ENCODE results near the gene TNKS1BP1. TPM values are rescaled to one million over a fixed set of nuclear protein-coding genes. Genes with fewer than 3 reads are reported as not detected.

Gene TNKS1BP1
- total and polyA plus RNA-seq, 9 of the 15 experiments (the other 6 are each of a cell fraction or from before 2014, with no cell fraction given): 1.1 to 47.2 (median 10.9) TPM

DNA sequence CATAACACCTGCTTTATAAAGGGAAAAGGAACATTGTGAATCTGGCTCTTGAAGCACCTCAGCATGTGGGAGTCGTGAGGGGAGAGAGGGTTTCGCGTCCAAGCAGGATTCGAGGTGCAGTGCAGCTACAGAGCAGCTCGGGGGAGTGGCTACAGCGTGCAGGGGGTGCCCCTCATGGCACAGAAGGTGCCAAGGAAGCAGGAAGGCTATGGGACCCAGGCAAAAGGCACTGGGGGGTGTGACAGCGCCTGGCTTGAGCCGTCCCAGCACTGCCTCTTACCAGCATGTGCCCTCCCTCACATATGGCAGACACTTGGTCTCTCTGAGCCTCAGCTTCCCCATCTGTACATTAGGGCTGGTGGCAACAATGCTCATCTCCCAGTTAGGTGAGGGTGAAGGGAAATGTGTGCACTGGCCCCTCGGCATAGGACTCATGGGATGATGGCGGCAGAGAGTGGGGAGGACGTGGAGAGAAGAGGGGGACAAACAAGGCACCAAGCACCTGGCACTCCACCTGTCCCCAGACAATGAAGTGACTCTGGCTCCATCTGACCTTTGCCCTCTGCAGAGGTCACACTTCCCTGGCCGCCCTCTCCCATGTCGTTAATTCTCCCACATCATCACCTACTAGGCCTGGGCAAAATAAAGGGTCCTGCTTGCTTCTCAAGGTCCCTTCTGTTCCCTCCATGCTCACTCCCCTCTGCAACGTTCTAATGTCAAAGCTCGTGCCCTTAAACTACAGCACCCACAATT is 10.4 kb downstream of the TNKS1BP1 start (continued):
- TF ChIP-seq KDM4B (IDR thresholded peaks at IDR 0.05; ENCODE audit: borderline replicate concordance in 2 of 2, low read depth in 1 of 2): no peak
- TF ChIP-seq NR2C2 (CRISPR knock-in tag; IDR thresholded peaks at IDR 0.05): no peak
- TF ChIP-seq NR2C2 (tag; IDR thresholded peaks at IDR 0.05): peak; percentile 58; the same call in 1 of the 2 replicates

DNA sequence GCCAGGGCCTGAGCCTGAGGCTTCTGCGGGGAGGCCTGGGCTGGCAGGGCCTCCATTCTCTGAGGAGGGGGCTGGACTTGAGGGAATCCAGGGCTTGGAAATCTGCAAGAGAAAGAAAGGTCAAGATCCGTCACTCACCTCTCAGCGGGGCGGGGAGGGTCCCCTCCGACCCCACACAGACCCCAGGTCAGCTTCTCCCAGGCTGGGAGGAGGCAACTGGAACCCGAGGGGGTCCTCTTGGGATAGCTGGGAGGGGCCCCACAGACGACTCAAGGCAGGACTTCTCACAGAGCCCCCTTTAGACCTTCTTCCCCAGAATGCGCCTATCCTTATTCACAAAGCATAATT is 11.0 kb downstream of the TNKS1BP1 start:
- Histone ChIP-seq H3K27me3 (ENCODE audit: control insufficient read depth in 2 of 2, insufficient read depth in 2 of 2, low read length in 2 of 2) (no peaks in the 10 kb centered on the region), H3K9me1 (ENCODE audit: control insufficient read depth, insufficient read depth, low read length) (peaks cover 7% of the 10 kb centered on the region), H3K4me1 (replicated peaks in 1 of 2; ENCODE audit: control insufficient read depth in 2 of 2, insufficient read depth in 2 of 2, low read length in 2 of 2) (peaks cover 25 to 48% of the 10 kb centered on the region in 2 experiments), H3K27ac (ENCODE audit: extremely low read depth, low read depth, low read length) (no peak overlapping the region), H3K79me2 (ENCODE audit: control insufficient read depth, insufficient read depth, low read length) (peaks cover 4% of the 10 kb centered on the region; the same call in 2 of the 3 replicates), H3K9me3 (replicated peaks; ENCODE audit: control insufficient read depth, insufficient read depth, low read depth, low read length) (no peaks in the 10 kb centered on the region), H3K4me3 (no peak overlapping the region), H3K36me3 (ENCODE audit: control insufficient read depth, insufficient read depth, low read length) (peaks cover 92% of the 10 kb centered on the region), H4K20me1 (replicated peaks; ENCODE audit: control insufficient read depth, insufficient read depth, low read length) (peaks cover 22% of the 10 kb centered on the region), H3K4me2 (ENCODE audit: insufficient read depth, low read length) (no peak overlapping the region), H3K9ac (ENCODE audit: insufficient read depth in 1 of 2, low read depth in 2 of 2, low read length in 2 of 2) (no peak overlapping the region), H2AFZ (ENCODE audit: low read depth, low read length) (no peak overlapping the region)
- DNase-seq (ENCODE audit: extremely low read depth in 1 of 4, low spot score in 3 of 4): no peak
- WGBS (ENCODE audit: insufficient coverage, low coverage, missing lambda C conversion rate): 77% methylated on average over 4 of the region's 8 CpGs
- ChIA-PET CTCF (ENCODE audit: low intra/inter-chr PET ratio) (no interaction called here), POLR2A (interaction anchor here (0.9 to 5.0 kb wide), 2 partner anchors 9 to 349 kb away, joined by 3 to 68 read pairs; partner anchors contain the start of gene TNKS1BP1)
- ATAC-seq: no peak
- no TSS peak for BruUV-seq (replicated peaks)
- intact Hi-C loops (cut with micrococcal nuclease) (no loop called here), in situ Hi-C loops (cut with MboI) (no loop called here)
- FAIRE-seq: no peak
- TF ChIP-seq RAD51 (IDR thresholded peaks at IDR 0.05; ENCODE audit: borderline replicate concordance, low read depth): no peak
- TF ChIP-seq, protein P1, sequence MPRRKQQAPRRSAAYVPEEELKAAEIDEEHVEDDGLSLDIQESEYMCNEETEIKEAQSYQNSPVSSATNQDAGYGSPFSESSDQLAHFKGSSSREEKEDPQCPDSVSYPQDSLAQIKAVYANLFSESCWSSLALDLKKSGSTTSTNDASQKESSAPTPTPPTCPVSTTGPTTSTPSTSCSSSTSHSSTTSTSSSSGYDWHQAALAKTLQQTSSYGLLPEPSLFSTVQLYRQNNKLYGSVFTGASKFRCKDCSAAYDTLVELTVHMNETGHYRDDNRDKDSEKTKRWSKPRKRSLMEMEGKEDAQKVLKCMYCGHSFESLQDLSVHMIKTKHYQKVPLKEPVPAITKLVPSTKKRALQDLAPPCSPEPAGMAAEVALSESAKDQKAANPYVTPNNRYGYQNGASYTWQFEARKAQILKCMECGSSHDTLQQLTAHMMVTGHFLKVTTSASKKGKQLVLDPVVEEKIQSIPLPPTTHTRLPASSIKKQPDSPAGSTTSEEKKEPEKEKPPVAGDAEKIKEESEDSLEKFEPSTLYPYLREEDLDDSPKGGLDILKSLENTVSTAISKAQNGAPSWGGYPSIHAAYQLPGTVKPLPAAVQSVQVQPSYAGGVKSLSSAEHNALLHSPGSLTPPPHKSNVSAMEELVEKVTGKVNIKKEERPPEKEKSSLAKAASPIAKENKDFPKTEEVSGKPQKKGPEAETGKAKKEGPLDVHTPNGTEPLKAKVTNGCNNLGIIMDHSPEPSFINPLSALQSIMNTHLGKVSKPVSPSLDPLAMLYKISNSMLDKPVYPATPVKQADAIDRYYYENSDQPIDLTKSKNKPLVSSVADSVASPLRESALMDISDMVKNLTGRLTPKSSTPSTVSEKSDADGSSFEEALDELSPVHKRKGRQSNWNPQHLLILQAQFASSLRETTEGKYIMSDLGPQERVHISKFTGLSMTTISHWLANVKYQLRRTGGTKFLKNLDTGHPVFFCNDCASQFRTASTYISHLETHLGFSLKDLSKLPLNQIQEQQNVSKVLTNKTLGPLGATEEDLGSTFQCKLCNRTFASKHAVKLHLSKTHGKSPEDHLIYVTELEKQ (CRISPR knock-in tag; IDR thresholded peaks at IDR 0.05): no peak
- TF ChIP-seq PHF8 (IDR thresholded peaks at IDR 0.05; ENCODE audit: borderline replicate concordance, low read length): no peak
- TF ChIP-seq, protein P2, sequence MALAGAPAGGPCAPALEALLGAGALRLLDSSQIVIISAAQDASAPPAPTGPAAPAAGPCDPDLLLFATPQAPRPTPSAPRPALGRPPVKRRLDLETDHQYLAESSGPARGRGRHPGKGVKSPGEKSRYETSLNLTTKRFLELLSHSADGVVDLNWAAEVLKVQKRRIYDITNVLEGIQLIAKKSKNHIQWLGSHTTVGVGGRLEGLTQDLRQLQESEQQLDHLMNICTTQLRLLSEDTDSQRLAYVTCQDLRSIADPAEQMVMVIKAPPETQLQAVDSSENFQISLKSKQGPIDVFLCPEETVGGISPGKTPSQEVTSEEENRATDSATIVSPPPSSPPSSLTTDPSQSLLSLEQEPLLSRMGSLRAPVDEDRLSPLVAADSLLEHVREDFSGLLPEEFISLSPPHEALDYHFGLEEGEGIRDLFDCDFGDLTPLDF (CRISPR knock-in tag; IDR thresholded peaks at IDR 0.05): no peak
- TF ChIP-seq, protein P3, sequence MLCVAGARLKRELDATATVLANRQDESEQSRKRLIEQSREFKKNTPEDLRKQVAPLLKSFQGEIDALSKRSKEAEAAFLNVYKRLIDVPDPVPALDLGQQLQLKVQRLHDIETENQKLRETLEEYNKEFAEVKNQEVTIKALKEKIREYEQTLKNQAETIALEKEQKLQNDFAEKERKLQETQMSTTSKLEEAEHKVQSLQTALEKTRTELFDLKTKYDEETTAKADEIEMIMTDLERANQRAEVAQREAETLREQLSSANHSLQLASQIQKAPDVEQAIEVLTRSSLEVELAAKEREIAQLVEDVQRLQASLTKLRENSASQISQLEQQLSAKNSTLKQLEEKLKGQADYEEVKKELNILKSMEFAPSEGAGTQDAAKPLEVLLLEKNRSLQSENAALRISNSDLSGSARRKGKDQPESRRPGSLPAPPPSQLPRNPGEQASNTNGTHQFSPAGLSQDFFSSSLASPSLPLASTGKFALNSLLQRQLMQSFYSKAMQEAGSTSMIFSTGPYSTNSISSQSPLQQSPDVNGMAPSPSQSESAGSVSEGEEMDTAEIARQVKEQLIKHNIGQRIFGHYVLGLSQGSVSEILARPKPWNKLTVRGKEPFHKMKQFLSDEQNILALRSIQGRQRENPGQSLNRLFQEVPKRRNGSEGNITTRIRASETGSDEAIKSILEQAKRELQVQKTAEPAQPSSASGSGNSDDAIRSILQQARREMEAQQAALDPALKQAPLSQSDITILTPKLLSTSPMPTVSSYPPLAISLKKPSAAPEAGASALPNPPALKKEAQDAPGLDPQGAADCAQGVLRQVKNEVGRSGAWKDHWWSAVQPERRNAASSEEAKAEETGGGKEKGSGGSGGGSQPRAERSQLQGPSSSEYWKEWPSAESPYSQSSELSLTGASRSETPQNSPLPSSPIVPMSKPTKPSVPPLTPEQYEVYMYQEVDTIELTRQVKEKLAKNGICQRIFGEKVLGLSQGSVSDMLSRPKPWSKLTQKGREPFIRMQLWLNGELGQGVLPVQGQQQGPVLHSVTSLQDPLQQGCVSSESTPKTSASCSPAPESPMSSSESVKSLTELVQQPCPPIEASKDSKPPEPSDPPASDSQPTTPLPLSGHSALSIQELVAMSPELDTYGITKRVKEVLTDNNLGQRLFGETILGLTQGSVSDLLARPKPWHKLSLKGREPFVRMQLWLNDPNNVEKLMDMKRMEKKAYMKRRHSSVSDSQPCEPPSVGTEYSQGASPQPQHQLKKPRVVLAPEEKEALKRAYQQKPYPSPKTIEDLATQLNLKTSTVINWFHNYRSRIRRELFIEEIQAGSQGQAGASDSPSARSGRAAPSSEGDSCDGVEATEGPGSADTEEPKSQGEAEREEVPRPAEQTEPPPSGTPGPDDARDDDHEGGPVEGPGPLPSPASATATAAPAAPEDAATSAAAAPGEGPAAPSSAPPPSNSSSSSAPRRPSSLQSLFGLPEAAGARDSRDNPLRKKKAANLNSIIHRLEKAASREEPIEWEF (CRISPR knock-in tag; IDR thresholded peaks at IDR 0.05): no peak
- no peak for TF ChIP-seq MYNN (IDR thresholded peaks at IDR 0.05)
- no peak for TF ChIP-seq MYNN (CRISPR knock-in tag; IDR thresholded peaks at IDR 0.05)

Measured in K562 (cell line).